Endodermal cell (in vitro differentiated cells): Measurements from ENCODE around the gene COG3. TPM values are rescaled to one million over a fixed set of nuclear protein-coding genes. Genes with fewer than 3 reads are reported as not detected.
A peak's percentile ranks its signal among the peaks of the same experiment; 100 is the strongest.

Source experiments
- DNase-seq: peaks from one replicate; pipeline ENCODE4 v3.0.0-alpha.2; 2017
- H3K27ac ChIP-seq: 2 replicates; pipeline ENCODE4 v1.5.1; 2013; ENCODE audit warnings: mild to moderate bottlenecking, low read depth, low read length, moderate library complexity
- H3K27me3 ChIP-seq: 2 replicates; pipeline ENCODE4 v1.6.1; 2013; ENCODE audit warnings: mild to moderate bottlenecking, low read length, moderate library complexity; ENCODE audit not compliant: insufficient read depth, control insufficient read depth, poor library complexity, severe bottlenecking
- H3K36me3 ChIP-seq: 2 replicates; pipeline ENCODE4 v1.7.0; 2013; ENCODE audit warnings: mild to moderate bottlenecking, low read length, moderate library complexity; ENCODE audit not compliant: control insufficient read depth, insufficient read depth
- H3K4me1 ChIP-seq: one replicate; pipeline ENCODE4 v1.7.0; 2013; ENCODE audit warnings: low read length; ENCODE audit not compliant: control insufficient read depth, insufficient read depth
- H3K4me3 ChIP-seq: 2 replicates; pipeline ENCODE4 v1.5.1; 2013; ENCODE audit warnings: mild to moderate bottlenecking, low read length, moderate library complexity
- H3K9ac ChIP-seq: 2 replicates; pipeline ENCODE4 v1.6.1; 2013; ENCODE audit warnings: mild to moderate bottlenecking, low read length, moderate library complexity; ENCODE audit not compliant: poor library complexity, severe bottlenecking; ENCODE audit errors: extremely low read depth
- H3K9me3 ChIP-seq: 2 replicates; pipeline ENCODE4 v1.6.1; 2013; ENCODE audit warnings: mild to moderate bottlenecking, low read length, moderate library complexity; ENCODE audit not compliant: control insufficient read depth
- H3K27ac Mint-ChIP-seq: 2 replicates; pipeline ENCODE4 v1.8.0; 2020; ENCODE audit warnings: mixed read lengths
- H3K27me3 Mint-ChIP-seq: 2 replicates; pipeline ENCODE4 v1.8.0; 2021; ENCODE audit warnings: mild to moderate bottlenecking, mixed read lengths; ENCODE audit not compliant: insufficient read depth
- H3K36me3 Mint-ChIP-seq: 2 replicates; pipeline ENCODE4 v1.8.0; 2020; ENCODE audit warnings: low read depth, mixed read lengths
- H3K4me1 Mint-ChIP-seq: 2 replicates; pipeline ENCODE4 v1.8.0; 2020; ENCODE audit warnings: mixed read lengths
- H3K4me3 Mint-ChIP-seq: 2 replicates; pipeline ENCODE4 v1.8.0; 2020; ENCODE audit warnings: mild to moderate bottlenecking, moderate library complexity, mixed read lengths
- H3K9me3 Mint-ChIP-seq: 2 replicates; pipeline ENCODE4 v1.8.0; 2020; ENCODE audit warnings: mild to moderate bottlenecking, mixed read lengths
- WGBS, 2 experiments: methylation state at CpG; one replicate each; pipeline versions ENCODE4 v1.1.5 to v1.1.7; 2013; ENCODE audit warnings: missing lambda C conversion rate in 2 of 2, mixed read lengths in 1 of 2; ENCODE audit not compliant: insufficient coverage in 1 of 2, insufficient read length in 1 of 2; 5-methylcytosine and 5-hydroxymethylcytosine counted together
- total RNA-seq, 2 donors: library from RNA; stranded (reverse); fragmentation: NEBNext Ultra II Directional in 1 of 2; extraction: Animal tissue kit (Norgen Biotek cat#: 25700) in 1 of 2; gene quantifications; 2 replicates in 1 of 2; 3 replicates in 1 of 2; pipeline ENCODE4 v1.2.1, GENCODE V29; 2021
- TF ChIP-seq, protein P1 (sequence below): fragments of 200-600 bp; sonication (generic); conservative IDR thresholded peaks from 2 replicates; pipeline ENCODE4 v1.5.0; 2021; ENCODE audit warnings: antibody characterized with exemption, mild to moderate bottlenecking

The COG3 gene
- total RNA-seq, 2 donors from 2014 or later: 21.8 to 23.8 TPM

DNA sequence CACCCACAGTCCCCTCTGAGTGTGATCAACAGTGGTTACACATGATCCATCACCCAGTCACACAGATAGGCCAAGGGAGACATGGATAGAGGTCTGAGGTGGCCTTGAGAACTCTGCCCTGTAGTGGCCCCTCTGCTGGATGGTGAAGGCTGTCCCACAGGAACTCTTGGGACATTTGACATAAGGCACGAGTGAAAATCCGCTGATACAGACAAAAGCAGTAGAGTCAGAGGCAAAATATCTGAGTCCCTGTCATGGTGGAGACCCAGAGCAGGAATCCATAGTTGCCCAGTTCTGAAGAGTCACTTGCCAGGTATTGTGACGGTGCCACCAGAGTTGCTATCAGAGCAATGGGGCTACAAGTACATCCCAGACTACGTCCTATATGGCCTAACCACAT, 27.8 kb upstream of the COG3 start:
- Mint-ChIP-seq H3K36me3 (no peaks in the 10 kb centered on the region), H3K27me3 (no peaks in the 10 kb centered on the region), H3K9me3 (no peaks in the 10 kb centered on the region), H3K4me3 (no peak overlapping the region), H3K27ac (no peak overlapping the region), H3K4me1 (peaks cover 15% of the 10 kb centered on the region)
- Histone ChIP-seq H3K27ac (no peak overlapping the region), H3K4me3 (no peak overlapping the region), H3K36me3 (no peaks in the 10 kb centered on the region), H3K9me3 (no peaks in the 10 kb centered on the region), H3K4me1 (peaks cover 3% of the 10 kb centered on the region), H3K27me3 (no peaks in the 10 kb centered on the region), H3K9ac (no peak overlapping the region)
- TF ChIP-seq, protein P1, sequence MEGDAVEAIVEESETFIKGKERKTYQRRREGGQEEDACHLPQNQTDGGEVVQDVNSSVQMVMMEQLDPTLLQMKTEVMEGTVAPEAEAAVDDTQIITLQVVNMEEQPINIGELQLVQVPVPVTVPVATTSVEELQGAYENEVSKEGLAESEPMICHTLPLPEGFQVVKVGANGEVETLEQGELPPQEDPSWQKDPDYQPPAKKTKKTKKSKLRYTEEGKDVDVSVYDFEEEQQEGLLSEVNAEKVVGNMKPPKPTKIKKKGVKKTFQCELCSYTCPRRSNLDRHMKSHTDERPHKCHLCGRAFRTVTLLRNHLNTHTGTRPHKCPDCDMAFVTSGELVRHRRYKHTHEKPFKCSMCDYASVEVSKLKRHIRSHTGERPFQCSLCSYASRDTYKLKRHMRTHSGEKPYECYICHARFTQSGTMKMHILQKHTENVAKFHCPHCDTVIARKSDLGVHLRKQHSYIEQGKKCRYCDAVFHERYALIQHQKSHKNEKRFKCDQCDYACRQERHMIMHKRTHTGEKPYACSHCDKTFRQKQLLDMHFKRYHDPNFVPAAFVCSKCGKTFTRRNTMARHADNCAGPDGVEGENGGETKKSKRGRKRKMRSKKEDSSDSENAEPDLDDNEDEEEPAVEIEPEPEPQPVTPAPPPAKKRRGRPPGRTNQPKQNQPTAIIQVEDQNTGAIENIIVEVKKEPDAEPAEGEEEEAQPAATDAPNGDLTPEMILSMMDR: no peak
- DNase-seq: no peak
- 91 to 98% methylated on average over 4 of the region's 4 CpGs for WGBS, 2 experiments

DNA sequence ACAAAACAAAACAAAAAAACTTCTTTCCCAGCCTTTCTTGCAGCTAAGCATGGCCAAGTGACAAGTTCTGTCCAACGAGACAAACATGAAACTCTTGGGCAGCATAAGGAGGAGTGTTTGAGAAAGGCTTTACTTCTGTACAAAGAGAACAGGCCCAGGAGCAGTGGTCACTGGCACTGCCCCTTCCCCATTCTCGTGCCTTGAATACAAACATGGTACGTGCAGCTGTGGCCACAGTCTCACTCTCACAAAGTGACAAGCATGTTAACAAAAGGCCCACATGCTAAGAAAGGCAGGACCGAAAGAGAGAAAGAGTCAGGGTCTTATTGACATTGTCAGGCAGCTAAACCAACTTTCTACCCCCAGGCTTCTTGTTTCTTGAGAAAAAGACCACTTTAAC, 26.8 kb upstream of the COG3 start:
- no peak overlapping the region for H3K4me3 ChIP-seq
- H3K27ac Mint-ChIP-seq: no peak overlapping the region
- peak overlapping the region; percentile 41 for H3K27ac ChIP-seq
- no peaks in the 10 kb centered on the region for H3K27me3 ChIP-seq
- no peak overlapping the region for H3K4me3 Mint-ChIP-seq
- 57 to 91% methylated on average over 3 to 4 of the region's 4 CpGs for WGBS, 2 experiments
- peaks cover 16% of the 10 kb centered on the region for H3K4me1 Mint-ChIP-seq
- DNase-seq: no peak
- H3K9ac ChIP-seq: no peak overlapping the region
- H3K9me3 ChIP-seq: no peaks in the 10 kb centered on the region
- H3K9me3 Mint-ChIP-seq: no peaks in the 10 kb centered on the region
- H3K36me3 ChIP-seq: no peaks in the 10 kb centered on the region
- TF ChIP-seq, protein P1: no peak
- H3K36me3 Mint-ChIP-seq: no peaks in the 10 kb centered on the region
- peaks cover 3% of the 10 kb centered on the region for H3K4me1 ChIP-seq
- no peaks in the 10 kb centered on the region for H3K27me3 Mint-ChIP-seq

DNA sequence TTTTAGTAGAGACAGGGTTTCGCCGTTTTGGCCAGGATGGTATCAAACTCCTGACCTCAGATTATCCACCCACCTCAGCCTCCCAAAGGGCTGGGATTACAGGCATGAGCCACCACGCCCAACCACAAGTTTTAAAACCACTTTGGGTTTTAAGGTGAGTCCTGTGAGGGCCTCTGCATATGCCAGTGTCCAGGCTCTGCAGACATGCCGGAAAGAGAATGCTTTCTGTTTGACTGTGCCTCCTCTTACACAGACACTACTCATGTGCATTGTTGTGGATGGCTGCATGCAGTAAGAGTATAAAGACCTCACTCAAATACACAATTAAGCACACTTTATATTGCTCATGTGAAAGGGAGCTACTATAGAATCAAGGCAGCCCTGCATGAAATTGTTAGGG, 25.7 kb upstream of the COG3 start:
- TF ChIP-seq, protein P1: no peak
- Histone ChIP-seq H3K36me3 (no peaks in the 10 kb centered on the region), H3K4me1 (peaks cover 3% of the 10 kb centered on the region), H3K27me3 (no peaks in the 10 kb centered on the region), H3K4me3 (no peak overlapping the region), H3K9me3 (no peaks in the 10 kb centered on the region), H3K27ac (no peak overlapping the region), H3K9ac (no peak overlapping the region)
- no peak for DNase-seq
- no peaks in the 10 kb centered on the region for H3K9me3 Mint-ChIP-seq
- no peaks in the 10 kb centered on the region for H3K36me3 Mint-ChIP-seq
- H3K27ac Mint-ChIP-seq: no peak overlapping the region
- no peaks in the 10 kb centered on the region for H3K27me3 Mint-ChIP-seq
- WGBS, 2 experiments: 86 to 90% methylated on average over 4 of the region's 4 CpGs
- peaks cover 16% of the 10 kb centered on the region for H3K4me1 Mint-ChIP-seq
- no peak overlapping the region for H3K4me3 Mint-ChIP-seq
